ENCODE data around the gene SRGAP1. TPM values are rescaled to one million over a fixed set of nuclear protein-coding genes. Genes with fewer than 3 reads are reported as not detected.
"Not testable (repeated sequence)": the region's sequence is repeated elsewhere in the genome, so short reads cannot be mapped to it uniquely, and the experiment has no call there.

SRGAP1 gene
- total and polyA plus RNA-seq, 4 donors = 13.9 to 17.3 (median 15.2) TPM

GRCh38 chr12:64103825-64104740, 259.6 kb downstream of the SRGAP1 start:
- WGBS (ENCODE audit: insufficient coverage) = 46% methylated on average over 3 of the region's 10 CpGs
- Histone ChIP-seq H3K36me3 (ENCODE audit: control insufficient read depth, insufficient read depth, low read length) (no peaks in the 10 kb centered on the region), H3K4me1 (ENCODE audit: control insufficient read depth, insufficient read depth, low read length) (no peaks in the 10 kb centered on the region), H3K27ac (ENCODE audit: low read depth, low read length) (no peak overlapping the region), H3K4me3 (ENCODE audit: low read depth, low read length) (no peak overlapping the region), H3K9me3 (ENCODE audit: control insufficient read depth, insufficient read depth, low read length) (no peaks in the 10 kb centered on the region), H3K27me3 (ENCODE audit: control insufficient read depth, insufficient read depth, low read length) (no peaks in the 10 kb centered on the region)
- DNase-seq (ENCODE audit: low read depth in 4 of 6, low spot score in 6 of 6) = peak in 2 of 6 donors; percentile 44 to 60

- no peaks in the 10 kb centered on the region for H3K36me3 ChIP-seq (ENCODE audit: control insufficient read depth, insufficient read depth, low read length)
- no peaks in the 10 kb centered on the region for H3K9me3 ChIP-seq (ENCODE audit: control insufficient read depth, insufficient read depth, low read length)
- no peak overlapping the region for H3K4me3 ChIP-seq (ENCODE audit: low read depth, low read length)
- H3K4me1 ChIP-seq (ENCODE audit: control insufficient read depth, insufficient read depth, low read length) = no peaks in the 10 kb centered on the region
- H3K27me3 ChIP-seq (ENCODE audit: control insufficient read depth, insufficient read depth, low read length) = no peaks in the 10 kb centered on the region
- H3K27ac ChIP-seq (ENCODE audit: low read depth, low read length) = no peak overlapping the region
- WGBS (ENCODE audit: insufficient coverage) = no CpG with 5 or more reads among the region's 3 CpGs
- DNase-seq (ENCODE audit: low read depth in 4 of 6, low spot score in 6 of 6) = no peak
These were observed 260.5 kb downstream of the SRGAP1 start for GRCh38 chr12:64105026-64105425.

- H3K36me3 ChIP-seq (ENCODE audit: control insufficient read depth, insufficient read depth, low read length) = peaks cover 3% of the 10 kb centered on the region
- H3K9me3 ChIP-seq (ENCODE audit: control insufficient read depth, insufficient read depth, low read length) = no peaks in the 10 kb centered on the region
- no peak overlapping the region for H3K27ac ChIP-seq (ENCODE audit: low read depth, low read length)
- DNase-seq (ENCODE audit: low read depth in 4 of 6, low spot score in 6 of 6) = no peak
- no peak overlapping the region for H3K4me3 ChIP-seq (ENCODE audit: low read depth, low read length)
- H3K27me3 ChIP-seq (ENCODE audit: control insufficient read depth, insufficient read depth, low read length) = no peaks in the 10 kb centered on the region
- 100% methylated on average over 1 of the region's 1 CpG for WGBS (ENCODE audit: insufficient coverage)
- no peaks in the 10 kb centered on the region for H3K4me1 ChIP-seq (ENCODE audit: control insufficient read depth, insufficient read depth, low read length)
These were observed 263.3 kb downstream of the SRGAP1 start for GRCh38 chr12:64107776-64108175.

- Histone ChIP-seq H3K27ac (ENCODE audit: low read depth, low read length) (no peak overlapping the region), H3K27me3 (ENCODE audit: control insufficient read depth, insufficient read depth, low read length) (no peaks in the 10 kb centered on the region), H3K4me1 (ENCODE audit: control insufficient read depth, insufficient read depth, low read length) (no peaks in the 10 kb centered on the region), H3K9me3 (ENCODE audit: control insufficient read depth, insufficient read depth, low read length) (no peaks in the 10 kb centered on the region), H3K36me3 (ENCODE audit: control insufficient read depth, insufficient read depth, low read length) (peaks cover 3% of the 10 kb centered on the region), H3K4me3 (ENCODE audit: low read depth, low read length) (no peak overlapping the region)
- WGBS (ENCODE audit: insufficient coverage) = no CpG with 5 or more reads among the region's 4 CpGs
- no peak for DNase-seq (ENCODE audit: low read depth in 4 of 6, low spot score in 6 of 6)
These were observed 265.2 kb downstream of the SRGAP1 start for GRCh38 chr12:64109706-64110105.

GRCh38 chr12:64110864-64111263, 266.4 kb downstream of the SRGAP1 start:
- Histone ChIP-seq H3K9me3 (ENCODE audit: control insufficient read depth, insufficient read depth, low read length) (no peaks in the 10 kb centered on the region), H3K4me1 (ENCODE audit: control insufficient read depth, insufficient read depth, low read length) (no peaks in the 10 kb centered on the region), H3K36me3 (ENCODE audit: control insufficient read depth, insufficient read depth, low read length) (peaks cover 4% of the 10 kb centered on the region), H3K27me3 (ENCODE audit: control insufficient read depth, insufficient read depth, low read length) (no peaks in the 10 kb centered on the region), H3K4me3 (ENCODE audit: low read depth, low read length) (no peak overlapping the region), H3K27ac (ENCODE audit: low read depth, low read length) (no peak overlapping the region)
- no peak for DNase-seq (ENCODE audit: low read depth in 4 of 6, low spot score in 6 of 6)

GRCh38 chr12:64116969-64117368, 272.5 kb downstream of the SRGAP1 start:
- WGBS (ENCODE audit: insufficient coverage) = 93% methylated on average over 1 of the region's 2 CpGs
- H3K9me3 ChIP-seq (ENCODE audit: control insufficient read depth, insufficient read depth, low read length) = no peaks in the 10 kb centered on the region
- no peaks in the 10 kb centered on the region for H3K27me3 ChIP-seq (ENCODE audit: control insufficient read depth, insufficient read depth, low read length)

GRCh38 chr12:64120568-64120967, 276.1 kb downstream of the SRGAP1 start:
- H3K36me3 ChIP-seq (ENCODE audit: control insufficient read depth, insufficient read depth, low read length) = peaks cover 6% of the 10 kb centered on the region
- H3K4me1 ChIP-seq (ENCODE audit: control insufficient read depth, insufficient read depth, low read length) = no peaks in the 10 kb centered on the region
- H3K27ac ChIP-seq (ENCODE audit: low read depth, low read length) = no peak overlapping the region
- no peaks in the 10 kb centered on the region for H3K9me3 ChIP-seq (ENCODE audit: control insufficient read depth, insufficient read depth, low read length)
- H3K4me3 ChIP-seq (ENCODE audit: low read depth, low read length) = no peak overlapping the region
- no peak for DNase-seq (ENCODE audit: low read depth in 4 of 6, low spot score in 6 of 6)
- no peaks in the 10 kb centered on the region for H3K27me3 ChIP-seq (ENCODE audit: control insufficient read depth, insufficient read depth, low read length)

More at GRCh38 chr12:64116969-64117368, 272.5 kb downstream of the SRGAP1 start:
- no peaks in the 10 kb centered on the region for H3K4me1 ChIP-seq (ENCODE audit: control insufficient read depth, insufficient read depth, low read length)
- no peak overlapping the region for H3K27ac ChIP-seq (ENCODE audit: low read depth, low read length)
- H3K36me3 ChIP-seq (ENCODE audit: control insufficient read depth, insufficient read depth, low read length) = peaks cover 9% of the 10 kb centered on the region
- H3K4me3 ChIP-seq (ENCODE audit: low read depth, low read length) = no peak overlapping the region
- no peak for DNase-seq (ENCODE audit: low read depth in 4 of 6, low spot score in 6 of 6)

GRCh38 chr12:64121086-64121485, 276.6 kb downstream of the SRGAP1 start:
- H3K9me3 ChIP-seq (ENCODE audit: control insufficient read depth, insufficient read depth, low read length); DNase-seq (ENCODE audit: low read depth in 4 of 6, low spot score in 6 of 6); H3K4me1 ChIP-seq (ENCODE audit: control insufficient read depth, insufficient read depth, low read length); H3K27ac ChIP-seq (ENCODE audit: low read depth, low read length); H3K4me3 ChIP-seq (ENCODE audit: low read depth, low read length); H3K27me3 ChIP-seq (ENCODE audit: control insufficient read depth, insufficient read depth, low read length); H3K36me3 ChIP-seq (ENCODE audit: control insufficient read depth, insufficient read depth, low read length): not testable (repeated sequence)
- WGBS (ENCODE audit: insufficient coverage) = no CpG with 5 or more reads among the region's 3 CpGs

- no peaks in the 10 kb centered on the region for H3K27me3 ChIP-seq (ENCODE audit: control insufficient read depth, insufficient read depth, low read length)
- no peak overlapping the region for H3K4me3 ChIP-seq (ENCODE audit: low read depth, low read length)
- no peaks in the 10 kb centered on the region for H3K9me3 ChIP-seq (ENCODE audit: control insufficient read depth, insufficient read depth, low read length)
- no peaks in the 10 kb centered on the region for H3K4me1 ChIP-seq (ENCODE audit: control insufficient read depth, insufficient read depth, low read length)
- H3K36me3 ChIP-seq (ENCODE audit: control insufficient read depth, insufficient read depth, low read length) = peaks cover 3% of the 10 kb centered on the region
- no peak overlapping the region for H3K27ac ChIP-seq (ENCODE audit: low read depth, low read length)
- DNase-seq (ENCODE audit: low read depth in 4 of 6, low spot score in 6 of 6) = peak in 1 of 6 donors; percentile 46
These were observed 277.7 kb downstream of the SRGAP1 start for GRCh38 chr12:64122154-64122553.

- Histone ChIP-seq H3K4me3 (ENCODE audit: low read depth, low read length) (no peak overlapping the region), H3K9me3 (ENCODE audit: control insufficient read depth, insufficient read depth, low read length) (no peaks in the 10 kb centered on the region), H3K27ac (ENCODE audit: low read depth, low read length) (no peak overlapping the region), H3K36me3 (ENCODE audit: control insufficient read depth, insufficient read depth, low read length) (peaks cover 10% of the 10 kb centered on the region), H3K27me3 (ENCODE audit: control insufficient read depth, insufficient read depth, low read length) (no peaks in the 10 kb centered on the region), H3K4me1 (ENCODE audit: control insufficient read depth, insufficient read depth, low read length) (no peaks in the 10 kb centered on the region)
- no CpG with 5 or more reads among the region's 2 CpGs for WGBS (ENCODE audit: insufficient coverage)
- DNase-seq (ENCODE audit: low read depth in 4 of 6, low spot score in 6 of 6) = no peak
These were observed 278.5 kb downstream of the SRGAP1 start for GRCh38 chr12:64122995-64123394.

All from spinal cord (tissue), 10 donors.